HG03196 (cell line): ENCODE data around the gene FNDC3B.

Experiments
- ATAC-seq: cut with Tn5 transposase; IDR thresholded peaks from one replicate; pipeline ENCODE4 v1.9.1; 2021; ENCODE audit not compliant: unreplicated experiment

Gene FNDC3B

GRCh38 chr3:172303181-172303580 lies 263.8 kb downstream of the FNDC3B start:
- no peak for ATAC-seq

GRCh38 chr3:172303941-172304558 lies 264.7 kb downstream of the FNDC3B start:
- ATAC-seq, result no peak

GRCh38 chr3:172305552-172305951 lies 266.2 kb downstream of the FNDC3B start:
- no peak for ATAC-seq

- no peak for ATAC-seq
These were observed 266.6 kb downstream of the FNDC3B start for GRCh38 chr3:172305974-172306373.

GRCh38 chr3:172307141-172307560 lies 267.8 kb downstream of the FNDC3B start:
- no peak for ATAC-seq

GRCh38 chr3:172309059-172309458 lies 269.7 kb downstream of the FNDC3B start:
- no peak for ATAC-seq

GRCh38 chr3:172309741-172310427 lies 270.5 kb downstream of the FNDC3B start:
- no peak for ATAC-seq

GRCh38 chr3:172310428-172310760 lies 271.0 kb downstream of the FNDC3B start:
- ATAC-seq, result no peak

- ATAC-seq, result no peak
These were observed 271.8 kb downstream of the FNDC3B start for GRCh38 chr3:172311217-172311616.

GRCh38 chr3:172312001-172312400 lies 272.6 kb downstream of the FNDC3B start:
- ATAC-seq, result no peak

- ATAC-seq, result no peak
These were observed 273.3 kb downstream of the FNDC3B start for GRCh38 chr3:172312711-172313110.

- no peak for ATAC-seq
These were observed 274.3 kb downstream of the FNDC3B start for GRCh38 chr3:172313671-172314070.

- ATAC-seq, result no peak
These were observed 275.3 kb downstream of the FNDC3B start for GRCh38 chr3:172314591-172315160.

GRCh38 chr3:172315401-172316091 lies 276.2 kb downstream of the FNDC3B start:
- ATAC-seq, result no peak

GRCh38 chr3:172316758-172317157 lies 277.4 kb downstream of the FNDC3B start:
- no peak for ATAC-seq

GRCh38 chr3:172317481-172317880 lies 278.1 kb downstream of the FNDC3B start:
- ATAC-seq, result no peak

- peak; percentile 67 for ATAC-seq
These were observed 278.6 kb downstream of the FNDC3B start for GRCh38 chr3:172317984-172318383.

GRCh38 chr3:172319595-172319994 lies 280.2 kb downstream of the FNDC3B start:
- ATAC-seq, result no peak

- ATAC-seq, result no peak
These were observed 281.1 kb downstream of the FNDC3B start for GRCh38 chr3:172320468-172320867.

- ATAC-seq, result no peak
These were observed 281.7 kb downstream of the FNDC3B start for GRCh38 chr3:172321035-172321434.

- ATAC-seq, result no peak
These were observed 284.7 kb downstream of the FNDC3B start for GRCh38 chr3:172323894-172324610.
